SK-N-MC (cell line): ENCODE results near the gene TERT.

Source experiments
- EZH2 ChIP-seq: fragments of 200-600 bp; sonication (generic); IDR thresholded peaks from one replicate; pipeline ENCODE4 v1.6.1; 2017; ENCODE audit warnings: antibody characterized with exemption
- FOXP2 ChIP-seq: optimal IDR thresholded peaks from 2 replicates; pipeline ENCODE3; 2011; ENCODE audit warnings: mild to moderate bottlenecking, moderate library complexity; ENCODE audit not compliant: insufficient read depth; ENCODE audit errors: extremely low read length, control extremely low read depth
- POLR2AphosphoS5 ChIP-seq: IDR thresholded peaks from 2 replicates; pipeline ENCODE4 v1.6.1; 2012; ENCODE audit warnings: mild to moderate bottlenecking, low read depth, low read length, borderline replicate concordance

GRCh38 chr5:1228120-1228519, 66.7 kb downstream of the TERT start:
- no peak for TF ChIP-seq EZH2
- TF ChIP-seq POLR2AphosphoS5: no peak
- no peak for TF ChIP-seq FOXP2
